ENCODE results near the gene DDB1. TPM values are rescaled to one million over a fixed set of nuclear protein-coding genes. Genes with fewer than 3 reads are reported as not detected.

DDB1 gene
- total and polyA plus RNA-seq, 2 of the 4 experiments (the other 2 are of a cell fraction), result 221 to 412 TPM

DNA sequence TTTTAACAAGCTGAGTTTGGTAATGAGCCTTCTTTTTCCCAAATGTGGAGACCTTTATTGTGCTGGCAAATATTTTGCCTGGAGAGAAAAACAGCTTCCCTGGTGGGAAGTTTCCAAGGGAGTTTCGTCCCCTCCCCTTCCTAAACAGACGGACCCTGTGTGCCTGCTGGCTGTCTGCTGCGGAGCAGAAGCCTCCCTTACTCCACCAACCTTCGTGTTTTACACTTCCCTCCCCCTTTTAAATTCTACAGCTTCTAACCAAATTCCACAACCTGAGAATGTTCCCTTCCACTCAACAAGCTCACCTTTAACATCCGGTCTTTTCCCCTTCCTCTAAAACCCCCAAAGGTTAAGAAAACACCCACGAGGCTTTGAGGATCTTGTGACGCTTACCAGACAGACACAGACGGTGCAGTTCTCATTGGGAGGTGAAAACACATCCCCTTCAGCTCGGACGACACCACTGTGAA lies 54.9 kb downstream of the DDB1 start:
- Histone ChIP-seq H2BK15ac (ENCODE audit: low read depth, low read length) (no peak overlapping the region), H3K27me3 (ENCODE audit: control insufficient read depth, insufficient read depth, low read length) (no peaks in the 10 kb centered on the region; the same call in 1 of the 2 replicates), H3K4me3 (ENCODE audit: insufficient read depth, low read depth, low read length) (no peak overlapping the region), H3K27ac (ENCODE audit: insufficient read depth, low read length) (no peak overlapping the region), H3K4me1 (ENCODE audit: control insufficient read depth, insufficient read depth, low read length) (no peaks in the 10 kb centered on the region), H2AK9ac (replicated peaks; ENCODE audit: low read depth, low read length, poor library complexity) (no peak overlapping the region), H3K9me3 (ENCODE audit: control insufficient read depth, insufficient read depth, low read length) (no peaks in the 10 kb centered on the region), H3K56ac (ENCODE audit: extremely low read depth, insufficient read depth, low read length) (no peak overlapping the region), H2BK5ac (ENCODE audit: low read depth, low read length, poor library complexity, severe bottlenecking) (no peak overlapping the region), H2AFZ (replicated peaks; ENCODE audit: low read length, poor library complexity) (no peak overlapping the region), H3K14ac (replicated peaks; ENCODE audit: low read depth, low read length) (no peak overlapping the region), H2BK120ac (ENCODE audit: low read depth, low read length) (no peak overlapping the region), H2AK5ac (ENCODE audit: low read depth, low read length) (no peak overlapping the region), H3K79me1 (ENCODE audit: low read depth in 1 of 2, low read length in 2 of 2) (no peaks in the 10 kb centered on the region), H3K23ac (ENCODE audit: low read depth, low read length) (no peak overlapping the region), H3K18ac (ENCODE audit: low read depth, low read length) (no peak overlapping the region), H2BK20ac (ENCODE audit: low read depth, low read length) (no peak overlapping the region), H4K8ac (ENCODE audit: low read depth in 2 of 2, low read length in 2 of 2) (no peak overlapping the region), H3K9ac (ENCODE audit: low read depth, low read length) (no peak overlapping the region), H3K4me2 (ENCODE audit: low read depth, low read length) (no peak overlapping the region), H3K9me1 (ENCODE audit: insufficient read depth, low read length) (0 out of 2 replicates have a peak, but pooled peaks cover 4% of the 10 kb centered on the region), H3K36me3 (ENCODE audit: control insufficient read depth, insufficient read depth, low read length) (no peaks in the 10 kb centered on the region; the same call in 1 of the 2 replicates), H4K20me1 (ENCODE audit: insufficient read depth, low read length) (no peaks in the 10 kb centered on the region), H4K91ac (ENCODE audit: insufficient read depth, low read depth, low read length) (no peak overlapping the region), H3K4ac (ENCODE audit: low read depth, low read length) (no peak overlapping the region), H4K5ac (ENCODE audit: low read depth, low read length) (no peak overlapping the region)
- DNase-seq (no peak), ATAC-seq (ENCODE audit: low read depth) (no peak)
- dilution Hi-C loops (cut with HindIII; ENCODE audit: low sequenced_read_pairs, unreplicated experiment) (no loop called here), intact Hi-C loops (cut with micrococcal nuclease) (no loop called here), in situ Hi-C loops (cut with MboI; ENCODE audit: low sequenced_read_pairs) (no loop called here)
- TF ChIP-seq RCOR1 (IDR thresholded peaks at IDR 0.05; ENCODE audit: insufficient replicate concordance, low read length) (no peak), MAFK (IDR thresholded peaks at IDR 0.05; ENCODE audit: low read depth, low read length) (no peak), CHD1 (IDR thresholded peaks at IDR 0.05; ENCODE audit: low read depth, low read length) (no peak), FOS (IDR thresholded peaks at IDR 0.05; ENCODE audit: low read depth, low read length) (no peak), RFX5 (IDR thresholded peaks at IDR 0.05; ENCODE audit: low read depth, low read length) (no peak)
- TF ChIP-seq, protein P1, sequence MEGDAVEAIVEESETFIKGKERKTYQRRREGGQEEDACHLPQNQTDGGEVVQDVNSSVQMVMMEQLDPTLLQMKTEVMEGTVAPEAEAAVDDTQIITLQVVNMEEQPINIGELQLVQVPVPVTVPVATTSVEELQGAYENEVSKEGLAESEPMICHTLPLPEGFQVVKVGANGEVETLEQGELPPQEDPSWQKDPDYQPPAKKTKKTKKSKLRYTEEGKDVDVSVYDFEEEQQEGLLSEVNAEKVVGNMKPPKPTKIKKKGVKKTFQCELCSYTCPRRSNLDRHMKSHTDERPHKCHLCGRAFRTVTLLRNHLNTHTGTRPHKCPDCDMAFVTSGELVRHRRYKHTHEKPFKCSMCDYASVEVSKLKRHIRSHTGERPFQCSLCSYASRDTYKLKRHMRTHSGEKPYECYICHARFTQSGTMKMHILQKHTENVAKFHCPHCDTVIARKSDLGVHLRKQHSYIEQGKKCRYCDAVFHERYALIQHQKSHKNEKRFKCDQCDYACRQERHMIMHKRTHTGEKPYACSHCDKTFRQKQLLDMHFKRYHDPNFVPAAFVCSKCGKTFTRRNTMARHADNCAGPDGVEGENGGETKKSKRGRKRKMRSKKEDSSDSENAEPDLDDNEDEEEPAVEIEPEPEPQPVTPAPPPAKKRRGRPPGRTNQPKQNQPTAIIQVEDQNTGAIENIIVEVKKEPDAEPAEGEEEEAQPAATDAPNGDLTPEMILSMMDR (conservative IDR thresholded peaks at IDR 0.05; ENCODE audit: low read depth, low read length), result no peak
- ChIA-PET CTCF (interaction anchor here (0.6 kb wide), 1 partner anchor 25 kb away, joined by 3 read pairs; no protein-coding TSS in a partner anchor), POLR2A (ENCODE audit: unreplicated experiment) (no interaction called here)
- BruUV-seq (replicated peaks), result no TSS peak
- WGBS, 2 experiments (ENCODE audit: extremely low coverage in 2 of 2, insufficient read length in 1 of 2), result no CpG with 5 or more reads among the region's 10 CpGs
